Endothelial cell of umbilical vein (primary cell): Measurements from ENCODE around the gene NPFFR1. TPM values are rescaled to one million over a fixed set of nuclear protein-coding genes. Genes with fewer than 3 reads are reported as not detected.

Experiments used
- BruUV-seq: library from RNA; stranded (reverse); fragments of 400-500 nt; replicated peaks from 2 replicates; lab custom pipeline; 2021; lab: Mats Ljungman, UMichigan
- CTCF ChIA-PET: fragments of 300-600, 350-600 bp; sonication (Branson Sonifier 250); formaldehyde crosslinking; loops from one replicate; lab custom pipeline; 2021; ENCODE audit warnings: antibody characterized with exemption, inconsistent platforms; lab: Charles Lee
- POLR2A ChIA-PET: fragments of 300-600, 350-600 bp; sonication (Branson Sonifier 250); formaldehyde crosslinking; loops from one replicate; lab custom pipeline; 2021; ENCODE audit warnings: antibody characterized with exemption, inconsistent platforms; lab: Charles Lee
- DNase-seq: peaks from one replicate; pipeline ENCODE4 v3.0.0-alpha.2; 2011; ENCODE audit warnings: low read depth, low spot score
- FAIRE-seq: peaks from 2 replicates; lab custom pipeline; 2011; peaks lifted over from hg19 to GRCh38; lab: Jason Lieb, UNC
- H2AFZ ChIP-seq: 2 replicates; pipeline ENCODE4 v1.6.0; 2012; ENCODE audit warnings: low read depth, low read length, control low read depth, inconsistent platforms
- H3K27ac ChIP-seq: 2 replicates; pipeline ENCODE4 v1.5.1; 2011; ENCODE audit warnings: low read depth, mild to moderate bottlenecking, control low read depth, low read length, moderate library complexity; ENCODE audit not compliant: insufficient read depth
- H3K27me3 ChIP-seq, 2 experiments: 2 replicates each; pipeline versions ENCODE4 v1.6.0 to v1.6.1; 2011; ENCODE audit warnings: low read length in 2 of 2, mixed read lengths in 1 of 2; ENCODE audit not compliant: control insufficient read depth in 2 of 2, insufficient read depth in 2 of 2
- H3K36me3 ChIP-seq, 2 experiments: 2 replicates in 1 of 2; 3 replicates in 1 of 2; pipeline ENCODE4 v1.5.1; 2011; ENCODE audit warnings: low read length in 2 of 2, mild to moderate bottlenecking in 1 of 2, moderate library complexity in 1 of 2; ENCODE audit not compliant: control insufficient read depth in 2 of 2, insufficient read depth in 2 of 2; ENCODE audit errors: extremely low read depth in 1 of 2
- H3K4me1 ChIP-seq: 3 replicates; pipeline ENCODE4 v1.5.1; 2011; ENCODE audit warnings: mild to moderate bottlenecking, low read length; ENCODE audit not compliant: control insufficient read depth, insufficient read depth; ENCODE audit errors: extremely low read depth
- H3K4me2 ChIP-seq: 2 replicates; pipeline ENCODE4 v1.6.1; 2011; ENCODE audit warnings: low read length, control low read depth, mixed read lengths; ENCODE audit not compliant: insufficient read depth
- H3K4me3 ChIP-seq, 3 experiments: fragments of 200-600 bp in 1 of 3; sonication (generic), shearing (Covaris generic) in 1 of 3; replicated peaks in 1 of 3; 2 replicates each; pipeline ENCODE4 v1.5.1; 2011 to 2016; ENCODE audit warnings: control low read depth in 3 of 3, low read length in 3 of 3, mild to moderate bottlenecking in 2 of 3, inconsistent platforms in 1 of 3, low read depth in 1 of 3, moderate library complexity in 1 of 3; ENCODE audit not compliant: insufficient read depth in 1 of 3
- H3K79me2 ChIP-seq: 2 replicates; pipeline ENCODE4 v1.6.0; 2012; ENCODE audit warnings: low read length, inconsistent platforms; ENCODE audit not compliant: control insufficient read depth, insufficient read depth
- H3K9ac ChIP-seq: replicated peaks from 2 replicates; pipeline ENCODE3; 2011; ENCODE audit warnings: low read length, control low read depth; ENCODE audit not compliant: insufficient read depth; ENCODE audit errors: extremely low read depth
- H3K9me1 ChIP-seq: replicated peaks from 3 replicates; pipeline ENCODE4 v1.6.0; 2011; ENCODE audit warnings: mild to moderate bottlenecking, low read length; ENCODE audit not compliant: control insufficient read depth, insufficient read depth; ENCODE audit errors: extremely low read depth
- H3K9me3 ChIP-seq: replicated peaks from 2 replicates; pipeline ENCODE4 v1.5.1; 2012; ENCODE audit warnings: low read length, inconsistent platforms; ENCODE audit not compliant: control insufficient read depth, insufficient read depth
- H4K20me1 ChIP-seq: replicated peaks from 2 replicates; pipeline ENCODE3; 2011; ENCODE audit warnings: mild to moderate bottlenecking, low read length; ENCODE audit not compliant: control insufficient read depth, insufficient read depth; ENCODE audit errors: extremely low read depth
- EZH2 ChIP-seq: IDR thresholded peaks from 2 replicates; pipeline ENCODE4 v1.6.1; 2012; ENCODE audit warnings: borderline replicate concordance, low read depth, mild to moderate bottlenecking, moderate library complexity, low read length, inconsistent platforms; ENCODE audit not compliant: severe bottlenecking
- FOS ChIP-seq: IDR thresholded peaks from 2 replicates; pipeline ENCODE4 v1.6.1; 2011; ENCODE audit warnings: mild to moderate bottlenecking, low read length, moderate library complexity, borderline replicate concordance; ENCODE audit not compliant: insufficient read depth
- GATA2 ChIP-seq: IDR thresholded peaks from 2 replicates; pipeline ENCODE4 v1.7.0; 2011; ENCODE audit warnings: low read depth, mild to moderate bottlenecking, moderate library complexity, mixed read lengths, low read length; ENCODE audit not compliant: insufficient read length, insufficient read depth
- JUN ChIP-seq: IDR thresholded peaks from 2 replicates; pipeline ENCODE4 v1.6.1; 2011; ENCODE audit warnings: borderline replicate concordance, low read depth; ENCODE audit not compliant: insufficient read length, insufficient read depth
- MYC ChIP-seq: IDR thresholded peaks from one replicate; pipeline ENCODE4 v1.6.1; 2011; ENCODE audit warnings: mild to moderate bottlenecking, low read depth, low read length
- POLR2A ChIP-seq: IDR thresholded peaks from 2 replicates; pipeline ENCODE4 v1.6.1; 2012; ENCODE audit warnings: low read depth, mild to moderate bottlenecking, control low read depth, low read length
- POLR2AphosphoS5 ChIP-seq: IDR thresholded peaks from 2 replicates; pipeline ENCODE4 v1.6.1; 2012; ENCODE audit warnings: low read depth, mild to moderate bottlenecking, control low read depth, low read length, moderate library complexity; ENCODE audit not compliant: insufficient read depth
- dilution Hi-C: fragments of 300-500 bp; cut with MboI; formaldehyde crosslinking; loops from one replicate; pipeline ENCODE4 v1.15.0; 2019; ENCODE audit warnings: low sequenced_read_pairs; ENCODE audit not compliant: extremely low pct_ligation_motif_present
- intact Hi-C: fragments of 100-400 bp; cut with micrococcal nuclease; formaldehyde crosslinking; loops from one replicate; pipeline ENCODE4 v1.10.0; 2022
- polyA plus RNA-seq, 4 experiments: library from polyadenylated mRNA; depleted of rRNA in 3 of 4; stranded (reverse) in 3 of 4; unstranded in 1 of 4; fragments of >200 nt; gene quantifications; 2 replicates each; pipeline versions ENCODE4 v1.2.1 to v1.2.3, GENCODE V29; 2011 to 2012; ENCODE audit warnings: missing spikeins in 1 of 4
- total RNA-seq: library from RNA; stranded (reverse); gene quantifications from 2 replicates; pipeline ENCODE4 v1.2.3, GENCODE V29; 2021
- TF ChIP-seq, protein P1 (sequence below): IDR thresholded peaks from 2 replicates; pipeline ENCODE4 v1.6.1; 2011; ENCODE audit not compliant: insufficient read depth, insufficient read length
- TF ChIP-seq, protein P2 (sequence below), 2 donors: IDR thresholded peaks; 1 replicate in 1 of 2; 2 replicates in 1 of 2; pipeline ENCODE4 v1.5.1; 2011; ENCODE audit warnings: low read length in 2 of 2, mild to moderate bottlenecking in 2 of 2, moderate library complexity in 2 of 2, control low read depth in 1 of 2, inconsistent platforms in 1 of 2, low read depth in 1 of 2; ENCODE audit not compliant: insufficient read depth in 1 of 2; ENCODE audit errors: extremely low read depth in 1 of 2

Gene NPFFR1
- total and polyA plus RNA-seq, 2 donors (not counting 3 experiments of a cell fraction or from before 2014, with no cell fraction given), result not detected

DNA sequence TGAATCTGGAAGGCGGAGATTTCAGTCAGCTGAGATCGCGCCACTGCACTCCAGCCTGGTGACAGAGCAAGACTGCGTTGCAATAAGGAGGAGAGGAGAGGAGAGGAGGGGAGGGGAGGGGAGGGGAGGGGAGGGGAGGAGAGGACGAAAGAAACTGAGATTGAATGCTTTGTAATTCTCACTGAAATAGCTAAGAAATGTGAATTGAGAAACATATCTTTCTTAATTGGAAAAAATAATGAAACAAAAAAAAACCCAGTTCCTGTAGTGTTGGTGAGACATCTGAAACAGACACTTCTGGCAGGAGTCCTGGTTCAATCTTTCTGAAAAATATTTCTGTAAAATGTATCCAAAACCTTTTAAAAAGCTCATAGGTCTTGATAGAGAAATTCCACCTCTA, 77.0 kb downstream of the NPFFR1 start:
- CTCF ChIA-PET, result interaction anchor here (0.5 to 2.2 kb wide), 4 partner anchors 11 to 420 kb away, joined by 3 to 10 read pairs (median 4); no protein-coding TSS in a partner anchor
- no peak overlapping the region for H3K4me2 ChIP-seq
- H3K4me1 ChIP-seq, result no peaks in the 10 kb centered on the region
- no peaks in the 10 kb centered on the region for H3K27me3 ChIP-seq
- FAIRE-seq (no peak), DNase-seq (no peak)
- H3K27ac ChIP-seq, result no peak overlapping the region
- H3K9me3 ChIP-seq, result no peaks in the 10 kb centered on the region
- intact Hi-C loops (no loop called here), dilution Hi-C loops (no loop called here)
- no peaks in the 10 kb centered on the region for H4K20me1 ChIP-seq
- no TSS peak for BruUV-seq
- H3K9ac ChIP-seq, result no peak overlapping the region
- TF ChIP-seq EZH2 (no peak), GATA2 (no peak), MYC (no peak), FOS (no peak), POLR2AphosphoS5 (no peak), JUN (no peak), POLR2A (no peak)
- TF ChIP-seq, protein P1, sequence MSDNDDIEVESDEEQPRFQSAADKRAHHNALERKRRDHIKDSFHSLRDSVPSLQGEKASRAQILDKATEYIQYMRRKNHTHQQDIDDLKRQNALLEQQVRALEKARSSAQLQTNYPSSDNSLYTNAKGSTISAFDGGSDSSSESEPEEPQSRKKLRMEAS, result no peak
- TF ChIP-seq, protein P2, sequence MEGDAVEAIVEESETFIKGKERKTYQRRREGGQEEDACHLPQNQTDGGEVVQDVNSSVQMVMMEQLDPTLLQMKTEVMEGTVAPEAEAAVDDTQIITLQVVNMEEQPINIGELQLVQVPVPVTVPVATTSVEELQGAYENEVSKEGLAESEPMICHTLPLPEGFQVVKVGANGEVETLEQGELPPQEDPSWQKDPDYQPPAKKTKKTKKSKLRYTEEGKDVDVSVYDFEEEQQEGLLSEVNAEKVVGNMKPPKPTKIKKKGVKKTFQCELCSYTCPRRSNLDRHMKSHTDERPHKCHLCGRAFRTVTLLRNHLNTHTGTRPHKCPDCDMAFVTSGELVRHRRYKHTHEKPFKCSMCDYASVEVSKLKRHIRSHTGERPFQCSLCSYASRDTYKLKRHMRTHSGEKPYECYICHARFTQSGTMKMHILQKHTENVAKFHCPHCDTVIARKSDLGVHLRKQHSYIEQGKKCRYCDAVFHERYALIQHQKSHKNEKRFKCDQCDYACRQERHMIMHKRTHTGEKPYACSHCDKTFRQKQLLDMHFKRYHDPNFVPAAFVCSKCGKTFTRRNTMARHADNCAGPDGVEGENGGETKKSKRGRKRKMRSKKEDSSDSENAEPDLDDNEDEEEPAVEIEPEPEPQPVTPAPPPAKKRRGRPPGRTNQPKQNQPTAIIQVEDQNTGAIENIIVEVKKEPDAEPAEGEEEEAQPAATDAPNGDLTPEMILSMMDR (IDR thresholded peaks at IDR 0.05; ENCODE audit: extremely low read depth in 1 of 2, insufficient read depth in 1 of 2, low read depth in 1 of 2, low read length in 2 of 2), result no peak
- no peaks in the 10 kb centered on the region for H3K9me1 ChIP-seq
- peaks cover 5 to 28% of the 10 kb centered on the region in 2 experiments for H3K36me3 ChIP-seq
- no peaks in the 10 kb centered on the region for H3K79me2 ChIP-seq
- POLR2A ChIA-PET, result no interaction called here
- H2AFZ ChIP-seq, result no peak overlapping the region
- H3K4me3 ChIP-seq, result no peak overlapping the region
